Rectal smooth muscle tissue (tissue), 1 donor: ENCODE results near the gene FILIP1L.

Experiments
- H3K27ac ChIP-seq: one replicate; pipeline ENCODE4 v1.7.0; 2013; ENCODE audit warnings: low read depth, low read length, inconsistent platforms
- H3K27me3 ChIP-seq: one replicate; pipeline ENCODE4 v1.7.0; 2013; ENCODE audit warnings: low read length; ENCODE audit not compliant: control insufficient read depth, insufficient read depth
- H3K36me3 ChIP-seq: one replicate; pipeline ENCODE4 v1.7.0; 2013; ENCODE audit warnings: low read length; ENCODE audit not compliant: control insufficient read depth, insufficient read depth
- H3K4me1 ChIP-seq: one replicate; pipeline ENCODE4 v1.7.0; 2013; ENCODE audit warnings: low read length; ENCODE audit not compliant: control insufficient read depth, insufficient read depth
- H3K4me3 ChIP-seq: one replicate; pipeline ENCODE4 v1.7.0; 2013; ENCODE audit warnings: low read length
- H3K9ac ChIP-seq: one replicate; pipeline ENCODE4 v1.7.0; 2013; ENCODE audit warnings: low read length

FILIP1L gene

DNA sequence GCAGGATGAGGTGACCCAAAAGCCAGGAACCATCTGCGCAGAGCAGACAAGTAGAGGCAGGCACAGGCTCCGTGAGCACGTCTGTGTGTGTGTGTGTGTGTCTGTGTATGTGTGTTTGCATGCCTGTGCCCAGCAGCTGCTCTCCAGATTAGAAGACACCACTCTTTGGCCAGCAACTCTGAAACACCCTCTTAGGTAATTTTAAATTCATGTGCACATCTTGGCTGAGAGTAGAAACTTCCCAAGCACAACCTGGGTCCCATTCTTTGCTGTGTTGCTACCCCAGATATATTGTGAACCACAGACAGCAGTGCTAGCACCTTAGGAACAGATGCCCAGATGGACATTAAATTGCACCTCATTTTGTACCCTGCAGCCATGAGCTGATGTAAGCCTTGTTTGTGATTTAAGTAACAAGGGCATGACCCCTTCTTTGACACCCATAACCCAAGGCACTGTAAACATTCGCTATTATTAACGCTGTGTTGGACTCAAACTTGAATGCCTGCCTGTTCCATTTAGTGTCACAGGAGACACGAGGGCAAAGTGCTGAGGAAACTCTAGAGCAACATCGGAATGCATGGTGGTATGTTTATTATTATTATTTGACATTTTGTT is at the start of gene FILIP1L:
Gene FILIP1L, minus strand, starts transcription at position 89 of the 618 bp plus-strand sequence.
- H3K27ac ChIP-seq: no peak within 1 kb of the TSS
- peaks cover 2% of the 10 kb centered on the region for H3K4me1 ChIP-seq
- H3K27me3 ChIP-seq: no peaks in the 10 kb centered on the region
- no peak within 1 kb of the TSS for H3K9ac ChIP-seq
- H3K36me3 ChIP-seq: no peaks in the 10 kb centered on the region
- no peak within 1 kb of the TSS for H3K4me3 ChIP-seq

DNA sequence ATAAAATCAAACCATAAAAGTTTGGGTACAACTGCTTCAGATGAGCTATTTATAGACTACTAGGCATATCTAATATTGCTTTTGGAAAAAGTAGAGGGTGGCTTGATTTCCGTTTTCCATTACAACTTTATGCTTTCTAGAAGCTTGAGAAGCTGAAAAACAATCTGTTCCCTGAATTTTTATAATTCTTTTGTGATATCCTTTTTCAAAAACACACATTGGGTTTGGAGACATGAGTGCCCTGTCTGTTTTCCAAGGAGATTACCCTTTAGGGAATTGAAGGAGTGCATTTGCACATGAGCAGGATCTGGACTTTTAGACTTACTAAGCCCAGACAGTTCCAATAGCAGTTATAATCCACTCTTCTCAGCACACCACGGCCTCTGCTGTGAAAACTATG is 49.5 kb upstream of the FILIP1L start:
- Histone ChIP-seq H3K27ac (no peak overlapping the region), H3K4me1 (peaks cover 19% of the 10 kb centered on the region), H3K9ac (no peak overlapping the region), H3K36me3 (no peaks in the 10 kb centered on the region), H3K4me3 (no peak overlapping the region), H3K27me3 (no peaks in the 10 kb centered on the region)

- Histone ChIP-seq H3K4me3 (no peak overlapping the region), H3K4me1 (peaks cover 24% of the 10 kb centered on the region), H3K27ac (no peak overlapping the region), H3K36me3 (no peaks in the 10 kb centered on the region), H3K9ac (no peak overlapping the region), H3K27me3 (no peaks in the 10 kb centered on the region)
Observed at GRCh38 chr3:100160521-100160920, 46.2 kb upstream of the FILIP1L start.

DNA sequence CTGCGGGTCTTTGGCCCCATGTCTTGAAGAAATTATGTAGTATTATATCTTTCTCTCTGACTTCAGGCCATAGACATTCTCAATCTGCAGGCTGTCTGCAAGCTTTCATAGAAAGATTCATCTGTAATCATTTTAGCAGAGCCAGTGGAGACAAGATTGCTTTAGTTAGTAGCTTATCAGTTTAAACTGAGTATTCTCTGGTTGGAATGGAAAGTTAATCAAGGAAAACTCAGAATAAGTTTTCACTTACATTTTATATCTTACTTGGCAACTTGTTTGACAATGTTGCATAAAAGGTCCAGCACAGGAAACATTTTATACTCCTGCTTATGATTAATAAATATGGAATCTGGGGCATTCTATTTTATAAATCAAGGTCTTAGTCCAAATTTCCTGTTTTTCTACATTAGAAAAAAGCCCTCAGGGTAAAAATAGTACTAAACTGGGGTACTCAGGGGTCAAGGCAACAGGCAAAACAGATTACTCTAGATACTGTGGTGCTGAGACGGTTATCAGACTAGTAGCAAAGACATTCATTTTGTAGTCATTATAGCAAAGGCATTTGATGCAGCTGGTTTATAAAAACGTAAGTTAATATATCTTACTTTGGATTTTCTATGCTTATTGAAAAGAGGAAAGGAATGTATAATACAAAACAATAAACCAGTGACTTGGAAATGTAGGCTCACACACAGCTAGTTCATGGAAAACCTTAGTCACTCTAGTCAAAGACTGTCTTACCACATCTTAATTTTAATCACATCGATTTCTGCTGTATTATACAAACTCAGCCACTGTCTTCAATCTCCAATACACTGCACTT is 45.2 kb upstream of the FILIP1L start:
- Histone ChIP-seq H3K27me3 (no peaks in the 10 kb centered on the region), H3K4me1 (peaks cover 24% of the 10 kb centered on the region), H3K36me3 (no peaks in the 10 kb centered on the region), H3K9ac (no peak overlapping the region), H3K4me3 (no peak overlapping the region), H3K27ac (peak overlapping the region; percentile 34)

DNA sequence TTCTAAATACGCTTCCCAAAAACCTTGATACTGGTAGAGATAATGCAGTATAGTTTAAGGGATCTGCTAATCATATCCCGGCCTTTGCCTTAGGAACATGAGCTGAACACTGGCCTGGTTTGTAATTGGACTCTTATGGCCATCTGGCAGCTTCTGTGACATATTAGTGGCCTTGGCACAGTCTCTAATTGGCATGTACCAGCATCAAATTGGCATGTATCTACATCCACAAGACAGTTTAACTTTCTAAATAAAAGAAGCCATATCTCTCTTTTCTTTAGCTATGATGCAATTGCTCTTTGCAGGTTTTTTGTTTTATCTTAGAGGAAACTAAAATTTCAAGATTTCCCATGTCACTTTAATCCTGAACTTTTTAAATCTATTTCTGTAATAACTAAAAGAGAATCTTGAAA is 44.6 kb upstream of the FILIP1L start:
- H3K9ac ChIP-seq: no peak overlapping the region
- no peaks in the 10 kb centered on the region for H3K36me3 ChIP-seq
- H3K27ac ChIP-seq: peak overlapping the region; percentile 34
- no peaks in the 10 kb centered on the region for H3K27me3 ChIP-seq
- peaks cover 24% of the 10 kb centered on the region for H3K4me1 ChIP-seq
- no peak overlapping the region for H3K4me3 ChIP-seq

DNA sequence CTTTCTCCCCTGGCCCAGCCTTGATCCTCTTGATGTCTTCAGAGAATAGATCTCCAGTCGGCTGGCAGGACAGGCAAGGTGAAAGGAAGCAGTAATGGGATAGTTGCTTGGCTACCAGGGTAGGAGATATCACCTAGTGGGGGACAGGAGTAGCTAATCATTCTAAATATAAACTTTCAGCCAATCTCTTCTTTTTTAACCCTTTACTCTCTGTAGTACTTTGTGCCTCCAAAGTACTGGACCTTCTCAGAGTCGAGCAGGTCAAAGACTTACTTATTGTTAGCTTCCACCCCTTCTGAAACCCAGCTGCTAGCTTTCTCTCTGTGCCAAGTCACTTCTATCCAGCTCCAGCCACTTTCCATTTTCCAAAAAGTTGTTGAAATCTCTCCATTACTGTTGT is 43.4 kb upstream of the FILIP1L start:
- Histone ChIP-seq H3K9ac (no peak overlapping the region), H3K4me3 (no peak overlapping the region), H3K36me3 (no peaks in the 10 kb centered on the region), H3K4me1 (peaks cover 24% of the 10 kb centered on the region), H3K27ac (no peak overlapping the region), H3K27me3 (no peaks in the 10 kb centered on the region)

DNA sequence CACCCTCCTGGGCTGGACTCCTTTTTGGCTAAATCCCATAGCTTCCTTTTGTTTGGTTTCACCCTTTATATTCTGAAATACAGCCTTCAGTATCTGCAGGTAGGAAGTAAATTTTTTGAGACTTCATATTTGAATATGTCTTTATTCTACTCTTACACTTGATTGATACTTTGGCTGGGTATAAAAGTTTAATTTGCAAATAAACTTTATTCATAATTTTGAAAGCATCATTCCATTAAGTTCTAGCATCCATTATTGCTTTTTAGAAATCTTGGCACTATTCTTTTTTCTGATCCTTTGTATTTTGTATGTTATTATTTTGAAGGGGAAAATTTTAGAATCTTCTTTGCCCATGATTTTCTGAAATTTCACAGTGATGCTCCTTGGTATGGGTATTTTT is 41.3 kb upstream of the FILIP1L start:
- Histone ChIP-seq H3K9ac (no peak overlapping the region), H3K4me3 (no peak overlapping the region), H3K36me3 (no peaks in the 10 kb centered on the region), H3K4me1 (peaks cover 20% of the 10 kb centered on the region), H3K27ac (no peak overlapping the region), H3K27me3 (no peaks in the 10 kb centered on the region)

DNA sequence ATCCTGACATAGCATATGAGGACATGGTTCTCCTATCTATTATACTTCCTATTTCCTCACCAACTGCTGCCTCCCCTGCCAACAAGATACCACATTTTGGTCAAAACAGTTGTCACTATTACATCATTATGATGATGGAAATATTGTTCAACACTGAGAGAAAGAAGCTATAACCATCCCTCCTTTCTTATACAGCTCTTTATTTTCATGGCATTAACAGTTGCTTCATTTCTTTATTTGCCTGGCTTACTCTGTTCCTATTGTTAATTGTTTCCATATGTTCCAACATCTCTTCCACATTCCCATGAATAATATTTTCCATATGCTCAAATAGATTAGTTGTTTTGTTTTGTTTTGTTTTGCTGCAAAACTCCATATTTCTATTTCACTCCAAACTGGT is 40.8 kb upstream of the FILIP1L start:
- Histone ChIP-seq H3K4me3 (no peak overlapping the region), H3K27ac (no peak overlapping the region), H3K36me3 (no peaks in the 10 kb centered on the region), H3K9ac (no peak overlapping the region), H3K4me1 (peaks cover 17% of the 10 kb centered on the region), H3K27me3 (no peaks in the 10 kb centered on the region)

GRCh38 chr3:100154171-100154570 is 39.9 kb upstream of the FILIP1L start:
- peaks cover 15% of the 10 kb centered on the region for H3K4me1 ChIP-seq
- no peak overlapping the region for H3K4me3 ChIP-seq
- no peak overlapping the region for H3K27ac ChIP-seq
- H3K36me3 ChIP-seq: no peaks in the 10 kb centered on the region
- H3K9ac ChIP-seq: no peak overlapping the region
- no peaks in the 10 kb centered on the region for H3K27me3 ChIP-seq

- peak overlapping the region; percentile 45 for H3K27ac ChIP-seq
- H3K4me3 ChIP-seq: no peak overlapping the region
- H3K9ac ChIP-seq: no peak overlapping the region
- H3K4me1 ChIP-seq: peaks cover 6% of the 10 kb centered on the region
- no peaks in the 10 kb centered on the region for H3K27me3 ChIP-seq
- H3K36me3 ChIP-seq: no peaks in the 10 kb centered on the region
Observed at GRCh38 chr3:100151024-100151707, 36.9 kb upstream of the FILIP1L start.

DNA sequence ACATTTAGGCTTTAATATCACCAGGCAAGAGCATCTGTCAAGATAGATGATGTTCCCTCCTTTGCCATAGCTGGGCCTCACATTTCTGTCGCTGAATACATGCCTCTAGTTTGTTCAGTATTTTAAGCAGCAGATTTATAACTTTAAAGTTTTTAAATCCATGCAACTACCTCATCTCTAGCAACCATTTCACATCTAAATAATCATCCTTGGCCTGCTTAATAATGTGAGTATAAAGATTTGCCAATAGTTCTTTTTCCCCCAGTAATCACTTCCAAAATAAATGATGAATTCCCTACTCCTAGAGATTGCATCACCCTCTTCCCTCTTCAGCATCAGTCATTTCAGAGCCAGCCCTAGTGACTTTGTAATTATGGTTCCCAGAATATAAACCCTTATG is 36.2 kb upstream of the FILIP1L start:
- Histone ChIP-seq H3K36me3 (no peaks in the 10 kb centered on the region), H3K27ac (peak overlapping the region; percentile 64), H3K4me1 (peaks cover 6% of the 10 kb centered on the region), H3K4me3 (no peak overlapping the region), H3K9ac (no peak overlapping the region), H3K27me3 (no peaks in the 10 kb centered on the region)

DNA sequence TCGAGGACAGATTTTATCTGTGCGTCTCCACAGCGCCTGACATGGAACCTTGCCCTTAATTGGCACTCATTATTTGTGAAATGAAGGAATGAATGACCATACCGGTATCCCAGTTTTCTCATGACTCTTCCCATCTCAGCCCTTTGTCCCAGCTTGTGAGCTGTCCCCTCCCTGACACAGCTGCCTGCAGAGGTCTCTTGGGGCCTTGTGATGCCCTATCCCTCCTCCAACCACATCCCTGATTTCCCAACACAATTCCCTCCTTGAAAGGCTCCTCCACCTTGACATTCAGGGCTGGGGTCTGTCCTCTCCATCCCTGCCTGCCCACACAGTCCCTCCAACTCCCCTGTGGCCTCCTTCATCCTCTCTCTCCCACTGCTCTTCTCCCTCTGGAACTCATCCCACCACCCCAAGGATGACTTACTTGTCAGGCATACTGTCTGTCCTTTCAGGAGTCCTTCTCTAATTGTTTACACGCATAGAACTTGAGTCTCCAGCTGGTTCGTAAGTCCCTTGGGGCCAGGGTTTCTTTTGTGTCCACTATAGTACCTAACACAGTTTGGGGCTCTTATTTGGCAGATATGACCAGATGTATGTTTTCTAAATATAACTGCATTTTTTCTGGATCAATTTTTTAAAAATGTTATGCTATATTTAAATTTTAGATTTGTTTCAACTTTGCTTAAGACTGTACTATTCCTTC is 35.6 kb upstream of the FILIP1L start:
- no peaks in the 10 kb centered on the region for H3K27me3 ChIP-seq
- H3K9ac ChIP-seq: no peak overlapping the region
- peak overlapping the region; percentile 64 for H3K27ac ChIP-seq
- no peaks in the 10 kb centered on the region for H3K36me3 ChIP-seq
- peaks cover 6% of the 10 kb centered on the region for H3K4me1 ChIP-seq
- H3K4me3 ChIP-seq: no peak overlapping the region
